Measurements from ENCODE around the gene A2M.

A2M gene

GRCh38 chr12:9111525-9111924 is 4.2 kb downstream of the A2M start:
- TF ChIP-seq ZNF274 (IDR thresholded peaks at IDR 0.05; ENCODE audit: low read depth, low read length) = no peak
- no peak overlapping the region for H3K4me3 ChIP-seq (ENCODE audit: low read length)

GRCh38 chr12:9109737-9110491 is 5.8 kb downstream of the A2M start:
- no peak for TF ChIP-seq ZNF274 (IDR thresholded peaks at IDR 0.05; ENCODE audit: low read depth, low read length)
- H3K4me3 ChIP-seq (ENCODE audit: low read length) = no peak overlapping the region

- TF ChIP-seq ZNF274 (IDR thresholded peaks at IDR 0.05; ENCODE audit: low read depth, low read length) = no peak
Observed at GRCh38 chr12:9109213-9109522, 6.6 kb downstream of the A2M start.

GRCh38 chr12:9108504-9109212 is 7.1 kb downstream of the A2M start:
- no peak for TF ChIP-seq ZNF274 (IDR thresholded peaks at IDR 0.05; ENCODE audit: low read depth, low read length)
- H3K4me3 ChIP-seq (ENCODE audit: low read length) = no peak overlapping the region

More at GRCh38 chr12:9109213-9109522, 6.6 kb downstream of the A2M start:
- no peak overlapping the region for H3K4me3 ChIP-seq (ENCODE audit: low read length)

- TF ChIP-seq ZNF274 (IDR thresholded peaks at IDR 0.05; ENCODE audit: low read depth, low read length) = no peak
- H3K4me3 ChIP-seq (ENCODE audit: low read length) = no peak overlapping the region
Observed at GRCh38 chr12:9107542-9107873, 8.2 kb downstream of the A2M start.

- H3K4me3 ChIP-seq (ENCODE audit: low read length) = no peak overlapping the region
- no peak for TF ChIP-seq ZNF274 (IDR thresholded peaks at IDR 0.05; ENCODE audit: low read depth, low read length)
Observed at GRCh38 chr12:9106610-9107541, 8.8 kb downstream of the A2M start.

- no peak for TF ChIP-seq ZNF274 (IDR thresholded peaks at IDR 0.05; ENCODE audit: low read depth, low read length)
- H3K4me3 ChIP-seq (ENCODE audit: low read length) = no peak overlapping the region
Observed at GRCh38 chr12:9106067-9106466, 9.7 kb downstream of the A2M start.

- H3K4me3 ChIP-seq (ENCODE audit: low read length) = no peak overlapping the region
- no peak for TF ChIP-seq ZNF274 (IDR thresholded peaks at IDR 0.05; ENCODE audit: low read depth, low read length)
Observed at GRCh38 chr12:9104767-9105423, 10.8 kb downstream of the A2M start.

GRCh38 chr12:9104087-9104486 is 11.6 kb downstream of the A2M start:
- no peak overlapping the region for H3K4me3 ChIP-seq (ENCODE audit: low read length)
- TF ChIP-seq ZNF274 (IDR thresholded peaks at IDR 0.05; ENCODE audit: low read depth, low read length) = no peak

- no peak for TF ChIP-seq ZNF274 (IDR thresholded peaks at IDR 0.05; ENCODE audit: low read depth, low read length)
Observed at GRCh38 chr12:9103050-9103849, 12.5 kb downstream of the A2M start.

GRCh38 chr12:9101018-9101687 is 14.6 kb downstream of the A2M start:
- no peak overlapping the region for H3K4me3 ChIP-seq (ENCODE audit: low read length)
- TF ChIP-seq ZNF274 (IDR thresholded peaks at IDR 0.05; ENCODE audit: low read depth, low read length) = no peak

More at GRCh38 chr12:9103050-9103849, 12.5 kb downstream of the A2M start:
- no peak overlapping the region for H3K4me3 ChIP-seq (ENCODE audit: low read length)

GRCh38 chr12:9099552-9100190 is 16.0 kb downstream of the A2M start:
- no peak overlapping the region for H3K4me3 ChIP-seq (ENCODE audit: low read length)
- TF ChIP-seq ZNF274 (IDR thresholded peaks at IDR 0.05; ENCODE audit: low read depth, low read length) = no peak
